ENCODE data around the gene ANKRD36C. TPM values are rescaled to one million over a fixed set of nuclear protein-coding genes. Genes with fewer than 3 reads are reported as not detected.
A peak's percentile ranks its signal among the peaks of the same experiment; 100 is the strongest.
"Not testable (repeated sequence)": the region's sequence is repeated elsewhere in the genome, so short reads cannot be mapped to it uniquely, and the experiment has no call there.

Gene ANKRD36C
- total and polyA plus RNA-seq, 5 donors from 2014 or later: 15.5 to 118 (median 19.0) TPM

GRCh38 chr2:96024336-96025193 is 32.9 kb upstream of the ANKRD36C start:
- Histone ChIP-seq H3K4me1 (ENCODE audit: control insufficient read depth, insufficient read depth, low read length, poor library complexity, severe bottlenecking) (no peaks in the 10 kb centered on the region), H3K4me3 (ENCODE audit: low read depth, low read length) (no peak overlapping the region), H3K36me3 (ENCODE audit: control insufficient read depth, insufficient read depth, low read length) (no peaks in the 10 kb centered on the region), H3K27me3 (ENCODE audit: control insufficient read depth, insufficient read depth, low read length) (no peaks in the 10 kb centered on the region), H3K27ac (ENCODE audit: insufficient read depth, low read length, poor library complexity, severe bottlenecking) (no peak overlapping the region), H3K9me3 (ENCODE audit: control insufficient read depth in 2 of 2, low read length in 2 of 2) (no peaks in the 10 kb centered on the region)
- ATAC-seq (ENCODE audit: low read depth in 2 of 2): no peak
- Mint-ChIP-seq H3K4me1 (peaks cover 0 to 5% (median 2%) of the 10 kb centered on the region in 4 donors), H3K9me3 (no peaks in the 10 kb centered on the region), H3K36me3 (peaks cover 5% of the 10 kb centered on the region), H3K27ac (no peak overlapping the region), H3K4me3 (no peak overlapping the region), H3K27me3 (no peaks in the 10 kb centered on the region)
- DNase-seq: no peak

- H3K4me3 ChIP-seq (ENCODE audit: low read depth, low read length): not testable (repeated sequence)
Measured at GRCh38 chr2:96023701-96024100, 32.1 kb upstream of the ANKRD36C start.

GRCh38 chr2:96022701-96023447 is 31.2 kb upstream of the ANKRD36C start:
- not testable (repeated sequence) for H3K36me3 Mint-ChIP-seq; H3K27me3 ChIP-seq (ENCODE audit: control insufficient read depth, insufficient read depth, low read length); H3K27ac ChIP-seq (ENCODE audit: insufficient read depth, low read length, poor library complexity, severe bottlenecking); H3K4me1 Mint-ChIP-seq; H3K4me3 Mint-ChIP-seq; H3K9me3 Mint-ChIP-seq; H3K36me3 ChIP-seq (ENCODE audit: control insufficient read depth, insufficient read depth, low read length); H3K27me3 Mint-ChIP-seq; H3K9me3 ChIP-seq (ENCODE audit: control insufficient read depth in 2 of 2, low read length in 2 of 2); H3K4me3 ChIP-seq (ENCODE audit: low read depth, low read length); H3K27ac Mint-ChIP-seq; H3K4me1 ChIP-seq (ENCODE audit: control insufficient read depth, insufficient read depth, low read length, poor library complexity, severe bottlenecking)
- ATAC-seq (ENCODE audit: low read depth in 2 of 2) (peak; percentile 63 to 82), DNase-seq (peak; percentile 60 to 80 (median 70))

More at GRCh38 chr2:96023701-96024100, 32.1 kb upstream of the ANKRD36C start:
- H3K27ac Mint-ChIP-seq; H3K4me3 Mint-ChIP-seq; H3K4me1 ChIP-seq (ENCODE audit: control insufficient read depth, insufficient read depth, low read length, poor library complexity, severe bottlenecking); H3K27me3 Mint-ChIP-seq; H3K4me1 Mint-ChIP-seq; H3K27ac ChIP-seq (ENCODE audit: insufficient read depth, low read length, poor library complexity, severe bottlenecking); H3K36me3 Mint-ChIP-seq; H3K27me3 ChIP-seq (ENCODE audit: control insufficient read depth, insufficient read depth, low read length); H3K9me3 ChIP-seq (ENCODE audit: control insufficient read depth in 2 of 2, low read length in 2 of 2); H3K36me3 ChIP-seq (ENCODE audit: control insufficient read depth, insufficient read depth, low read length); H3K9me3 Mint-ChIP-seq; DNase-seq: not testable (repeated sequence)
- peak in 1 of 2 donors; percentile 18 for ATAC-seq (ENCODE audit: low read depth in 2 of 2)

GRCh38 chr2:96022126-96022525 is 30.5 kb upstream of the ANKRD36C start:
- H3K36me3 Mint-ChIP-seq; H3K4me3 Mint-ChIP-seq; H3K27me3 Mint-ChIP-seq; H3K27ac ChIP-seq (ENCODE audit: insufficient read depth, low read length, poor library complexity, severe bottlenecking); DNase-seq; H3K27ac Mint-ChIP-seq; H3K9me3 ChIP-seq (ENCODE audit: control insufficient read depth in 2 of 2, low read length in 2 of 2); ATAC-seq (ENCODE audit: low read depth in 2 of 2); H3K27me3 ChIP-seq (ENCODE audit: control insufficient read depth, insufficient read depth, low read length); H3K4me3 ChIP-seq (ENCODE audit: low read depth, low read length); H3K36me3 ChIP-seq (ENCODE audit: control insufficient read depth, insufficient read depth, low read length); H3K9me3 Mint-ChIP-seq; H3K4me1 Mint-ChIP-seq; H3K4me1 ChIP-seq (ENCODE audit: control insufficient read depth, insufficient read depth, low read length, poor library complexity, severe bottlenecking): not testable (repeated sequence)

- H3K27ac Mint-ChIP-seq; H3K27me3 Mint-ChIP-seq; DNase-seq; H3K9me3 Mint-ChIP-seq; ATAC-seq (ENCODE audit: low read depth in 2 of 2); H3K4me1 Mint-ChIP-seq; H3K27me3 ChIP-seq (ENCODE audit: control insufficient read depth, insufficient read depth, low read length); H3K36me3 Mint-ChIP-seq; H3K4me3 Mint-ChIP-seq; H3K4me1 ChIP-seq (ENCODE audit: control insufficient read depth, insufficient read depth, low read length, poor library complexity, severe bottlenecking); H3K9me3 ChIP-seq (ENCODE audit: control insufficient read depth in 2 of 2, low read length in 2 of 2); H3K4me3 ChIP-seq (ENCODE audit: low read depth, low read length); H3K27ac ChIP-seq (ENCODE audit: insufficient read depth, low read length, poor library complexity, severe bottlenecking); H3K36me3 ChIP-seq (ENCODE audit: control insufficient read depth, insufficient read depth, low read length): not testable (repeated sequence)
Measured at GRCh38 chr2:96021142-96021541, 29.5 kb upstream of the ANKRD36C start.

GRCh38 chr2:96019909-96020590 is 28.4 kb upstream of the ANKRD36C start:
- H3K9me3 Mint-ChIP-seq; H3K4me3 Mint-ChIP-seq; H3K36me3 ChIP-seq (ENCODE audit: control insufficient read depth, insufficient read depth, low read length); H3K4me1 Mint-ChIP-seq; H3K27ac Mint-ChIP-seq; ATAC-seq (ENCODE audit: low read depth in 2 of 2); H3K27me3 ChIP-seq (ENCODE audit: control insufficient read depth, insufficient read depth, low read length); H3K4me1 ChIP-seq (ENCODE audit: control insufficient read depth, insufficient read depth, low read length, poor library complexity, severe bottlenecking); H3K9me3 ChIP-seq (ENCODE audit: control insufficient read depth in 2 of 2, low read length in 2 of 2); H3K4me3 ChIP-seq (ENCODE audit: low read depth, low read length); H3K27ac ChIP-seq (ENCODE audit: insufficient read depth, low read length, poor library complexity, severe bottlenecking); H3K36me3 Mint-ChIP-seq; DNase-seq; H3K27me3 Mint-ChIP-seq: not testable (repeated sequence)

- not testable (repeated sequence) for H3K4me3 Mint-ChIP-seq; H3K27ac Mint-ChIP-seq; H3K36me3 ChIP-seq (ENCODE audit: control insufficient read depth, insufficient read depth, low read length); H3K9me3 Mint-ChIP-seq; H3K36me3 Mint-ChIP-seq; H3K4me1 Mint-ChIP-seq; H3K4me1 ChIP-seq (ENCODE audit: control insufficient read depth, insufficient read depth, low read length, poor library complexity, severe bottlenecking); ATAC-seq (ENCODE audit: low read depth in 2 of 2); DNase-seq; H3K27me3 ChIP-seq (ENCODE audit: control insufficient read depth, insufficient read depth, low read length); H3K4me3 ChIP-seq (ENCODE audit: low read depth, low read length); H3K27me3 Mint-ChIP-seq; H3K27ac ChIP-seq (ENCODE audit: insufficient read depth, low read length, poor library complexity, severe bottlenecking); H3K9me3 ChIP-seq (ENCODE audit: control insufficient read depth in 2 of 2, low read length in 2 of 2)
Measured at GRCh38 chr2:96016321-96016720, 24.7 kb upstream of the ANKRD36C start.

Measured in CD4-positive, CD25-positive, alpha-beta regulatory T cell (primary cell).